ENCODE results near the gene TOMM22. TPM values are rescaled to one million over a fixed set of nuclear protein-coding genes. Genes with fewer than 3 reads are reported as not detected.

Gene TOMM22
- total RNA-seq, 6 experiments from 2014 or later: 23.2 to 36.8 (median 32.4) TPM

DNA sequence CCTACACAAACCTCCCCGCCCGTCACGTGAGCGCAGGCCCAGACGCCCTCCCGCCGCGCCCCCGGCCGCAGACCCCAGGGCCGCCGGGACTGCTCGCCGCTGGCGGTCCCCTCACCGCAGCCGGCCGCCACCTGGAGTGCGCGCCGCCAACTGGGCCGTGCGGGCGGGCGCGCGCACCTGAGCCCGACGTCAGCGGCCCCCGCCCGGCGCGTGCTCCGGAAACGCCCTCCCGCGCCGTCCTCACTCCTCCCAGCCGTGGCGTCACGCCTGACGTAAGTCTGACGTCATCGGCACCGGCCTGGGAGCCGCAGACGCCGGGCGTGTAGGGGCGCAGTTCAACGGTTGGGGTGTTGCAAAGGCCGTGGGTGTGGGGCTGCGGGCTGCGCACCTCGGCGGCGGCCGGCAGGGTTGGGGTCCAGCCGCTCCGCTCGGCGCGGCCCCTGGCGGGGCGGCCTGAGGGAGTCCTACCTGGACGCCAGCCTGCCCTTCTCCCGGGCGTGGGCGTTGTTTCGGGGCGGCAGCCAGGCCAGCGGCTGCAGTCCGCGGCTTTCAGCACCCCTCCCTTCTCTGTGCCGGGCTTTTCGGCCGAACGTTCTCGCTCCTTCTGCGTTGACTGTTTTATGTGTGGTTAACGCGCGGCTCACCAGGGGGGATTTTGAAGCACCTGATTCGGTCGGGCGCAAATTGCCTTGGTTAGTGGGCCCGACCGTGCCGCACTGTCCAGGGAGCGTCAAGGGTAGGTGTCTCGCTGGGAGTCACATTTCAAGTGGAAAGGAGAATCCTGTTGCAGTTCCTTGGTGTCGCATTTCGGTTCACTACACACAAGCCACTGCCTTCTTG, 19.3 kb downstream of the TOMM22 start, which contains the start of gene JOSD1:
TSS of gene JOSD1 (minus strand) at position 155 of the 840 bp plus-strand sequence. CDS start 956 bp downstream, outside the sequence.
- ATAC-seq: peak; percentile 40 to 67 (median 60)
- 4% methylated on average over 12 of the region's 94 CpGs for WGBS (ENCODE audit: insufficient coverage, low coverage, low lambda C conversion rate, missing lambda C conversion rate)
- intact Hi-C loops (cut with DNase I): no loop called here

DNA sequence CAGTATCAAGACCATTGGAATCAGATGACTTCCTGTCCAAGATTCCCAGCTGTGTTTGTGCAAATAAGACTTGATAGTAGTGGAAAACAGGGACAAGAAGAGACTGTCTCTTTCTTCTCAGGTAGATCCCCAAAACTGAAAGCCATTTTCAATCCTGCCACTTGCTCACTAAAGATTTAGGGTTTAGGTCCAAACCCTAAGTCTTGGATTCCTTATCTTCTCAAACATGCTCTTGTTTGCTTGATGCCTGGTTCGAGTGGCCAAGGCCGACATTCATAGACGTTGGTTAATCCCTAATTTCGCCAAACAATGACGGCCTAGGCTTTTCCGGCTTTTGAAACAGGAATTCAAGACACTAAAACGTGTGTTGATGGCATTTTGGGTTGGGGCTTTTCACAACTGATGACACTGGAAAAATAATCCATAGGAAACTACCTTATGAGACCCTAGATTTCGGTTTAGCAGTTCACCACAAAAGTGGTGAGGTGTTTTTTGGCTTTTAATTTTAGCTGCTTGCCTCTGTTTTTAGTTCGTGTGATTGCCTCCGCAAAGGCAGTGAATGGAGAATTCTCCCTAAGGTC, 23.0 kb downstream of the TOMM22 start:
- Histone ChIP-seq H3K27ac (peak overlapping the region; percentile 60 to 94 (median 67)), H3K36me3 (peaks cover 0 to 2% (median 0%) of the 10 kb centered on the region in 4 donors), H3K27me3 (no peaks in the 10 kb centered on the region), H3K4me1 (peaks cover 0 to 34% (median 7%) of the 10 kb centered on the region in 4 donors), H3K4me3 (peak overlapping the region; percentile 4 to 6 (median 5)), H3K9me3 (no peaks in the 10 kb centered on the region)
- WGBS (ENCODE audit: insufficient coverage, low coverage, low lambda C conversion rate, missing lambda C conversion rate): 6% methylated on average over 10 of the region's 10 CpGs
- intact Hi-C loops (cut with DNase I): no loop called here
- no peak for DNase-seq
- TF ChIP-seq, protein P1, sequence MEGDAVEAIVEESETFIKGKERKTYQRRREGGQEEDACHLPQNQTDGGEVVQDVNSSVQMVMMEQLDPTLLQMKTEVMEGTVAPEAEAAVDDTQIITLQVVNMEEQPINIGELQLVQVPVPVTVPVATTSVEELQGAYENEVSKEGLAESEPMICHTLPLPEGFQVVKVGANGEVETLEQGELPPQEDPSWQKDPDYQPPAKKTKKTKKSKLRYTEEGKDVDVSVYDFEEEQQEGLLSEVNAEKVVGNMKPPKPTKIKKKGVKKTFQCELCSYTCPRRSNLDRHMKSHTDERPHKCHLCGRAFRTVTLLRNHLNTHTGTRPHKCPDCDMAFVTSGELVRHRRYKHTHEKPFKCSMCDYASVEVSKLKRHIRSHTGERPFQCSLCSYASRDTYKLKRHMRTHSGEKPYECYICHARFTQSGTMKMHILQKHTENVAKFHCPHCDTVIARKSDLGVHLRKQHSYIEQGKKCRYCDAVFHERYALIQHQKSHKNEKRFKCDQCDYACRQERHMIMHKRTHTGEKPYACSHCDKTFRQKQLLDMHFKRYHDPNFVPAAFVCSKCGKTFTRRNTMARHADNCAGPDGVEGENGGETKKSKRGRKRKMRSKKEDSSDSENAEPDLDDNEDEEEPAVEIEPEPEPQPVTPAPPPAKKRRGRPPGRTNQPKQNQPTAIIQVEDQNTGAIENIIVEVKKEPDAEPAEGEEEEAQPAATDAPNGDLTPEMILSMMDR (IDR thresholded peaks at IDR 0.05): no peak
- TF ChIP-seq POLR2A (IDR thresholded peaks at IDR 0.05): no peak
- no peak for ATAC-seq

More for the DNA sequence above, 19.3 kb downstream of the TOMM22 start, which contains the start of gene JOSD1:
- TF ChIP-seq, protein P1 (IDR thresholded peaks at IDR 0.05): peak in 1 of 4 donors; percentile 5
- peak; percentile 99 for TF ChIP-seq POLR2A (IDR thresholded peaks at IDR 0.05)
- Histone ChIP-seq H3K9me3 (no peaks in the 10 kb centered on the region), H3K36me3 (no peaks in the 10 kb centered on the region), H3K4me1 (peaks cover 0 to 56% (median 9%) of the 10 kb centered on the region in 4 donors), H3K27ac (peak within 1 kb of the TSS; percentile 97 to 99 (median 98)), H3K27me3 (no peaks in the 10 kb centered on the region), H3K4me3 (peak within 1 kb of the TSS; percentile 62 to 69 (median 67))
- DNase-seq: peak; percentile 97 to 98 (median 97)

DNA sequence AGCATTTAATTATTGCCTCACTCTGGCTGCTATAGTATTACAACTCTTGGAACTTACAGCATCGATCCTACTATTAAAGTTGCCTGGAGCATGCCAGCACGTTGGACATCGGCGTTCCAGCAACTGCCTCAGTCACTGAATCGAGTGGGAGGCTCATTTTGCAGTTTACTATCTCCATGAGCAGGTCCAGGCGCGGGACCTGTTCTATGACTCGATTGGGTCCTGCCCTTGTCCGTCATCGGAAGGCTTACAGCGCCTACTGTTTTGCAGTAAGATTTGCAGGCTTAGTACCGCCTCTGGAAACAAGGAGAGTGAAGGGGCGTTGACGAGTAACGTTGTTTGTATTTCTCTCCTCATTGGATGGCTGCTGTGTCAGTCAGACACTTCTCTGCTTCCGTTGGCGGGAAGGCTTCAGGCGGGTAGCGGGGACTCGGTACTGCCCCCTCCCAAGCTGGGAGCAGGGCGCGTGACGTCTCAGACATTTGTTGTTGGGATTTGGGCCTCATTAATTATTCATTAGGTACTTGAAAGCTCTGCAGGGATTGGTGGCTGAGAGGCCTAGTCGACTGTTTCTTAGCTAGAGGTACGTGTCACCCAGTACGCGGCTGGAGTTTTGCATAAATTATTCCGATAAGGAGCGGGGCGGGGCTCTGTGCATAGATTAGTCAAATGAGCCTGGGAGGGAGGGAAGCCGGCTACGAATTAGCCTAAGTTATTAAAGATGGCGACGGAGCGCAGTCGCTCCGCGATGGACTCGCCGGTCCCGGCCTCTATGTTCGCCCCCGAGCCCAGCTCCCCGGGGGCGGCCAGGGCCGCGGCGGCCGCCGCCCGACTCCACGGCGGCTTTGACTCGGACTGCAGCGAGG, 23.7 kb downstream of the TOMM22 start, which contains the start of gene GTPBP1:
TSS of gene GTPBP1 (plus strand) at position 710 of the 866 bp plus-strand sequence. CDS start at position 722, 12 bp downstream.
- intact Hi-C loops (cut with DNase I): no loop called here
- peak; percentile 97 to 99 (median 99) for DNase-seq
- under 1% methylated on average over 28 of the region's 55 CpGs for WGBS (ENCODE audit: insufficient coverage, low coverage, low lambda C conversion rate, missing lambda C conversion rate)
- peak; percentile 80 to 91 (median 86) for ATAC-seq
- Histone ChIP-seq H3K4me3 (peak within 1 kb of the TSS; percentile 76 to 89 (median 85)), H3K27ac (peak within 1 kb of the TSS; percentile 93 to 97 (median 96)), H3K36me3 (peaks cover 0 to 4% (median 0%) of the 10 kb centered on the region in 4 donors), H3K27me3 (no peaks in the 10 kb centered on the region), H3K9me3 (no peaks in the 10 kb centered on the region), H3K4me1 (peaks cover 0 to 31% (median 7%) of the 10 kb centered on the region in 4 donors)
- TF ChIP-seq, protein P1 (IDR thresholded peaks at IDR 0.05): peak in 2 of 4 donors; percentile 29 to 36
- TF ChIP-seq POLR2A (IDR thresholded peaks at IDR 0.05): peak; percentile 90
